GM19238 (cell line): ENCODE measurements around the gene PER2.

Experiments used
- DNase-seq: peaks from one replicate; pipeline ENCODE4 v3.0.0; 2011; ENCODE audit warnings: low spot score; ENCODE audit not compliant: insufficient read length

The PER2 gene

GRCh38 chr2:238308177-238308576, 19.8 kb upstream of the PER2 start:
- DNase-seq: no peak

GRCh38 chr2:238306672-238306998, 18.2 kb upstream of the PER2 start:
- no peak for DNase-seq

DNA sequence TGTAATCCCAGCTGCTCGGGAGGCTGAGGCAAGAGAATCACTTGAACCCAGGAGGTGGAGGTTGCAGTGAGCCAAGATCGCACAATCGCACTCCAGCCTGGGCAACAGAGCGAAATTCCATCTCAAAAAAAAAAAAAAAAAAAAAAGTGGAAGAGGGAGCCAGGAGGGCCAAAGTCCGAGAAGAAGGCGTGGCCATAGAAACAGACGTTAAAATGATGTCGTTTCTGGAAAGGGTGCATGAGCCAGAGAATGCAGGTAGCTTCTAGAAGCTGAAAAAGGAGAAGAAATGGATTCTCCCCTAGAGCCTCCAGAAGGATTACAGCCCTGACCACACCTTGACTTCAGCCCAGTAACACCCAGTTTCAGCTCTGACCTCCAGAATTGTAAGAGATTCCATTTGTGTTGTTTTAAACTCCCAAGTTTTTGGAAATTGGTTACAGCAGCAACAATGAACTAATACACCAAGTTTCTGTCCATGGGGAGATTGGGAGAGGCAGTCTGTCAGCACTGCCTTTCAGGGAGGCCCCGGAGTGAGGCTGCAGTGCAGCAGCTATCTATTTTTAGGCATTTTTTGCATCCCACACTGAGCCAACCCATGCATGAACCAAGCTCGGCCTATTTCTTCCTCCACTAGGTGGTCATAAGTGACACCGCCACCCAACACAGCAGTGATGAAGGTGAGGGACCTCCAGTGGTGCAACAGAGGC, 17.7 kb upstream of the PER2 start:
- no peak for DNase-seq

DNA sequence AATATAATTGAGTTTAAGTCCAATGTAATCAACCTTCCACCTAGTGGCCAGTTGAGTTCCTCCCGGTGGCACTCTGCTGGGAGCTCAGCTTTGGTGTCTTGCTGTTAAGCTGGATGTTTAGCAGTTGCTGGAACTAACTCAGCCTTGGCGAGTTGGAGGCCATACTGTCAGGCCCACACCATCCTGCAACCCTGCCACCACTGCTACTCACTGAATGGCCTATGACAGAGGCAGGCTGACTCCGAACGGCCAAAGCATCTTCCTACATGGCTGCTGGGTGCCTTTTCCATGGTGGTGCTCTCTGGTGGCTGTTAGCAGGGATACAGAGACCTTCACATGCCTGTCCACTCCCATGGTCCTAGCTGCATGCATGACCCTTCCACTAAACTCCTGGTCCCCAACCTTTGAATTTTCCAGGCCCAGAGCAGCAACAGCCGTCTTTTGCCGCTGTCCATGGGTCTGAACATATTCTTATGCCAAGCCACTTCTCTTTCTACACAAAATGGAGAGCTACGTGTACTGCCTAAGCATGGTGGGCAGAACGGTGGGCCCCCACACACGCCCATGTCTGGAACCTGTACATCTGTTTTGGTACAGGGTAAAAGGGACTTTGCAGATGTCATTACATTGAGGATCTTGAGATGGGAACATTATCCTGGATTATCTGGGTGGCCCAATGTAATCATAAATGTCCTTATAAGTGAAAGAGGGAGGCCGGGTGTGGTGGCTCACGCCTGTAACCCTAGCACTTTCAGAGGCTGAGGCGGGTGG, 16.9 kb upstream of the PER2 start:
- DNase-seq: no peak

DNA sequence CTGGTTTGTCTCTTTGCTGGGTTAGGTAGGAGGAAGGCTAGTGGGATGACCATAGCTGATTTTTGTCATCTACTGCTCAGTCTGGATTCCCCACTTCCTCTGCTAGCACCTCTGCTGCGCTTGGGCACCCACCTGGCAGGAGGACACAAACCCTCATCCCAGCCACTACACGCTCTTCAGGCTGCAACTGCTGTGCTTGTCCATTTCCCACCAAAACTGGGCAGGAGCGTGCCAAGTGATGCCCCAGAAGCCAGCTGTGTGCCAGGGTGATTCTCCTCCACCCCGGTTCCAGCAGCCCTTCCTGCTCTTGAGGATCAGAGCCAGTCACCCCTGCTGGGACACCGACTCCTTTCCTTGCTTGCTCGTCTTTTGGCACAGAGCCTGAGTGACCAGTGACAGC, 15.7 kb upstream of the PER2 start:
- DNase-seq: no peak

DNA sequence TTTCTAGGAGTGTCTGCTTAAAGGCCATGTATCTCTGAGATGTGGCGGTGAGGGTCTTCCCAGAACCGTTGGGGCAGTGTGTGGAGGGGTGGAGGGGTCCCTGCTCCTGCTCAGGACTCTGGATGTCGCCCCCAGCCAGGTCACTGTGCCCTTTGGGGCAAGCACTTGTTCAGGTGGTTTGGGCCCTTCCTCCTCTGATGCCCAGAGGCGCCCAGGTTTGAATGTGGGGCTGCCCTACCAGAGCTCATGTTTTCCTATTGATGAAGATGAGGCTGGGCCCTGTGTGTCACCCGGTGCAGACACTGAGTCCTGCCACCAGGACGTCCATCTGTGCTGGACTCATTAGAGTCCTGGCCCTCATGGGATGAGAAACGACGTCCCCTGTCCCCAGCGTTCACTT, 14.3 kb upstream of the PER2 start:
- no peak for DNase-seq

GRCh38 chr2:238302087-238302486, 13.7 kb upstream of the PER2 start:
- DNase-seq: no peak

DNA sequence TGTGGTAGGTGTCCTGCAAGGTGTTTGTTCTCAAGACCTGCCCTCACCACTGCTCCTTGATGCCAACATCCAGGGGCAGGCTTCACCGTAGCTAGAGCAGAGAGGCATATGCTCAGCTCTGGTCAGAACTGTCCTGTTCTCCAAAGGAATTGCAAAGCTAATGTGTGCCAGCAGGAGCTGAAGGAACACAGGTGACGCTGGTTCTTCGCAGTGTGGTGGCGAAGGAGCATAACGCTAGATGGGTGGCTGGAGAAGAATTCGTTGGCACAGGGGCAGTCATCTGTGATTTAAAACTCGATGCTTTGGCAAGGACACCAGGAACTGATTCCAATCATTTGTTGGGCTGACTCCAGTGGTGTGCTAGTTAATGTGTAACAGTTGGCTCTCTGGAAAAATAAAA, 11.4 kb upstream of the PER2 start:
- DNase-seq: no peak

DNA sequence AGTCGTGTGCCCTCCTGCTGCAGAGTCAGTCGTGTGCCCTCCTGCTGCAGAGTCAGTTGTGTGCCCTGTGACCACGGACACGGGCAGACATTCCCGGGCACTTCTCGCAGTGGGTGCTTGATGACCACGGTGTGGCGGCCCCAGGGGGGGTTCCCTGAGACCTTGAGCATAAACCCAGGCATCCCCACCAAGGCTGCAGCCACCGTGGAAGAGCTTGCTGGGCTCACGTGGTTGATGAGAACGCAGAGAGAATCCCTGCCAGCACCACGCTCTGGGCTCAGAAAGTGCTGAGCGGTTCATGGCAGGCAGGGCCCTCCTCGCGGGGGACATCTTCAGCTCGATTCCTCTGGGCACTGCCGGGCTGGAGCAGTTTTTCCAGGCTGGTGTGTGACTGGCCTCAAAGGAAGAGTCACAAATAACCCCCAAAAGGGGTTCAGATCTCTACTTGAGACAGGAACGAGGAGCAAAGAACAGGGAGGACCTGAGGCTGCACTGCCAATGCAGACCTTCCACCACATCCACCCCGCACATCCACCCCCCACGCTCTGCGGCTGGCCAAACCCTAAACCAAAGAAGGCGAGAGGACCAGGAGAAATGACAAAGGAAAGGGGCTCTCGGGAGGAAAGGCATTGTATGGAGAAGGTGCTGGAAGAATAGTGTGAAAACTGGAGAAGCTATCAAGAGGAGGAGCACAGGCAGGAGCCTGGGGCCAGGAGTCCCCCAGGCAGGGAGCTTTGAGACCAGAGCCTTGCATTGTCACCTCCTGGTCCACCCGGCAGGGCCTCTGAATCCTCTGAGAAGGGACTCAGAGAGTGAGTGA, 8.4 kb upstream of the PER2 start:
- DNase-seq: no peak

GRCh38 chr2:238295144-238296112, 7.0 kb upstream of the PER2 start:
- no peak for DNase-seq

GRCh38 chr2:238294393-238295143, 6.2 kb upstream of the PER2 start:
- no peak for DNase-seq

GRCh38 chr2:238294046-238294392, 5.6 kb upstream of the PER2 start:
- no peak for DNase-seq

DNA sequence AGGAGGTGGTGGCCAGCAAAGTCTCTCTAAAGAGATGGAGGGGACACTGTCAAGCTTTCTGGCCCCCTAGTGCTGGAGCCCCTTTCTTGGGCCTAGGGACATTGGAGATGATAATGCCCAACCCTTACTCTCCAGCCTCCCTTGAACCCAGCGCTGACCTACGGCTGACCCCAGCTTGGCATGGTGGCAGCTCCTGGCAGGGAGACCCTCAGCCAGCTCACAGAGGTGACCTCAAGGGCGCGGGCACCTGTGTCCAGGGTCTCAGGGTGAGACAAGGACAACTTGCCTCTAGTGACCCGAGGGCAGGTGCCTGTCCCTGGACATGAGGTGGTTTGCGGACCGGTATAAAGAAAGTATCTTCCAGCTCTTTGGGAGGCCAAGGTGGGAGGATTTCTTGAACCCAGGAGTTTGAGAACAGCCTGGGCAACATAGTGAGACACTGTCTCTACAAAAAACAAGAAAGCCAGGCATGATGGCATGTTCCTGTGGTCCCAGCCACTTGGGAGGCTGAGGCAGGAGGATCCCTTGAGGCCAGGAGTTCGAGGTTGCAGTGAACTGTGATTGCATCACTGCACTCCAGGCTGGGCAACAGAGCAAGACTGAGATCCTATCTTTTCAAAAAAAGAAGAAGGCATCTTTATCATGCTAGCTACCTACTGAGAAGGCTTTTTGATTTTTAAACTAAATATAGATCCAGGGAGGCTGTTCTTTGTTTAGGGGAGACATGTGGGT, 3.3 kb upstream of the PER2 start:
- no peak for DNase-seq

GRCh38 chr2:238290715-238291549, 2.5 kb upstream of the PER2 start:
- DNase-seq: no peak

GRCh38 chr2:238290091-238290509, 1.7 kb upstream of the PER2 start:
- DNase-seq: no peak

- no peak for DNase-seq
Measured at GRCh38 chr2:238289574-238289973, 1.2 kb upstream of the PER2 start.

- peak; percentile 95 for DNase-seq
Measured at GRCh38 chr2:238288650-238289573, 502 bp upstream of the PER2 start.
